HG02678 (cell line): ENCODE measurements around the gene ENDOD1.

Source experiments
- ATAC-seq: cut with Tn5 transposase; IDR thresholded peaks from one replicate; pipeline ENCODE4 v1.9.1; 2021; ENCODE audit warnings: mild to moderate bottlenecking, moderate library complexity; ENCODE audit not compliant: unreplicated experiment

Gene ENDOD1

DNA sequence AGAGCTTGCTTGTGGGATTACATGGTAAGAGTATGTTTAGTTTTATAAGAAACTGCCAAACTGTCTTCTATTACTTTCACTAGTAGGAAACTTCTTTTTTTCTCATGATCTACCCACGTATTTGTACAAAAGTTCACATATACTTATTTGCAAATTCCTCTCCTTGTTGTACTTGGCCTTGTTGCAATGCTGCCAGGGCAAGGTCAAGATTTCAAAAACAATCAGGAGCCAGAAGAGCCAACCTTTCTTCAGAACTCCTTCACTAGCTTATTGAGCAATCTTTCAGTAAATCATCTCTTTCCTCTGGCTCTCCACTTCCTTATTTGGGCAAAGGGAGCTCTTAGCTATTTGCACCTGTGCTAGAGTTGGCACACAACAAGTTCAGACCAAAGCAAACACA is 13.2 kb upstream of the ENDOD1 start:
- ATAC-seq: peak; percentile 73

DNA sequence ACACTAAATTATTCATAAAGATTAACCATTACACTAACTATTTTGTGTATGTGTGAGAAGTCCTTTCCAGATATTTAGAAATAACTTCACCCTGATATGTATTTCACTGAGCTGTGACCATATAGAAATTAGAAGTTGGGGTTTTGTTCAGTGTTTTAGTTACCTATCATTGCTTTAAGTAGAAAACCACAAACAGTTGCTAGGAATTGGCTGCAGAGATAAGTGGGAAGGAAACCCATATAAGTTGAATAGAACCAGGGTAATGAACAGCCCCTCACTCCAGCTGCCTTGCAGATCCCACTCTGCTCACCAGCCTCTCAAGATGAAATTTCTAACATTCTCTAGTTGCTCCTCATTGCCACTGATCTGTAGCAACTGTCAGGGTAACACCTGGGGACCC is 12.7 kb upstream of the ENDOD1 start:
- ATAC-seq: no peak

GRCh38 chr11:95078526-95078925 is 11.1 kb upstream of the ENDOD1 start:
- no peak for ATAC-seq

DNA sequence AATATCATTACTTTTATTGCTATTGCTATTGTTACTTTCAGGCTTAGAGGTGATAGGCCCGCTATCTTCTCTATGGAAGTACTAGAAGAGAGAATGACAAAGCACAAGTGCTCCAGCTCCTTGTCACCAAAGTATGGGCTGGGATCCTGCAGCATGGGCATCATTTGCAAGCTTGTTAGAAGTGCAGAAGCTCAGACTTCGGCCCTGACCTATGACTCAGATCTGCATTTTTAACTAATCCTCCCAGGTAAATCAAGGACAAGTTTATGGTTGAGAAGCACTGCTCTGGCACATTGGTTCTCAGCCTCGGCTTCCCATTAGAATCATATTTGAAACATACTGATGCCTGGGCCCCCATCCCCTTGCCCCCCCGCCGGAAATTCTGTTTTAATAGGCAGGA is 8.6 kb upstream of the ENDOD1 start:
- ATAC-seq: no peak

GRCh38 chr11:95081412-95081811 is 8.2 kb upstream of the ENDOD1 start:
- no peak for ATAC-seq

DNA sequence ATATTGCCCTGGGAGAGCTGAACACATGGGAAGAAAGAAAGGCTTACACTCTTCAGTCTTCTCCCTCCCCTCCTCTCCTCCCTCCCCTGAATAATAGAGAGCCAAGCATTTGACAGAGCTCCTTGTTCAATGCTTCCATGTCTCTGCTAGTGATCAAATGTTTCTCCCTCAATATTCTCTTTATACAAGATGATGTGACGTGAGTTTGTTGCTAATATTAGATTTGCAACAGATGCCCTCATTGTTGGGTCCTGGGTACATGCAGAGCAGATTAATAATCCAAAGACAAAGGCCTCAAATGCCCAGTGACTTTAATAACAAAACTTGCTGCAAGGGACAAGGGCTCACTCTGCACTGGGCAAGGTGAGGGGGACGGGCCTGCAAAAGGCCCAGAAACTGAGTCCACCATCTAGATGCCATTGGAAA is 7.1 kb upstream of the ENDOD1 start:
- no peak for ATAC-seq

DNA sequence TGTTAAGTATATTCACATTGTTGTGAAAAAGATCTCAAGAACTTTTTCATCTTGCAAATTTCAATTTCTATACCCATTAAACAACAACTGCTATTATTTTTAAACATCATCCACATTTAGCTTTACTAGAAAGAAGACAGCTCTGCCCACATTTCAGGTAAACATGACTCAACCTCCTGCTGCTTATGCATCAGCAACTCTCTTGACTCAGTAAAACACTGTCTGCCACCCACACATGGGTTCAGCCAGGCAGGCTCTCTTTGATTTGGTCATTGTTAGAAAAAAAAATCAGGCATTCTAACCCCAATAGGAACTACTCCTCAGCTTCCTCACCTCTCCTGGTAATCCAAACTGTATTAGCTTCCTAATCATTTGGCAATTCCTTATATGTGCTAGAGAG is 5.1 kb upstream of the ENDOD1 start:
- peak; percentile 40 for ATAC-seq

GRCh38 chr11:95085117-95085816 is 4.4 kb upstream of the ENDOD1 start:
- ATAC-seq: no peak

DNA sequence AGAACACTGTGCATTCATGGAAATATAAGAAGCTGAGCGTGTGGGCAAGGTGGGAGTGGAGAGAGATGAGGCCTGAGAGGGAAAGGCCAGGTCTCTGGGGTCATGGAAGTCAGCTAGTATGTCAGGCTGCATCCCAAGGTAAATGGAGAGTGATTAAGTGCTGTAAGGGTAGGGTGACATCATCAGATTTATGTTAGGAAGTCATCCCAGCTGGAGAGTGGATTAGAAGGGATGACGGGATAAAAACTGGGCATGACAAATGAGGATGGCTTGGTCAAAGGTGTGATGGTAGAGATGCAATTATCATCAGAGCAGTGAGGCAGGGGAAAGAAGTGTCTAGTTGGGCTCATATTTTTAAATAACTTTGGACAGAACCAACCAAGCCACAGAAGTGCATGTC is 3.5 kb upstream of the ENDOD1 start:
- no peak for ATAC-seq

DNA sequence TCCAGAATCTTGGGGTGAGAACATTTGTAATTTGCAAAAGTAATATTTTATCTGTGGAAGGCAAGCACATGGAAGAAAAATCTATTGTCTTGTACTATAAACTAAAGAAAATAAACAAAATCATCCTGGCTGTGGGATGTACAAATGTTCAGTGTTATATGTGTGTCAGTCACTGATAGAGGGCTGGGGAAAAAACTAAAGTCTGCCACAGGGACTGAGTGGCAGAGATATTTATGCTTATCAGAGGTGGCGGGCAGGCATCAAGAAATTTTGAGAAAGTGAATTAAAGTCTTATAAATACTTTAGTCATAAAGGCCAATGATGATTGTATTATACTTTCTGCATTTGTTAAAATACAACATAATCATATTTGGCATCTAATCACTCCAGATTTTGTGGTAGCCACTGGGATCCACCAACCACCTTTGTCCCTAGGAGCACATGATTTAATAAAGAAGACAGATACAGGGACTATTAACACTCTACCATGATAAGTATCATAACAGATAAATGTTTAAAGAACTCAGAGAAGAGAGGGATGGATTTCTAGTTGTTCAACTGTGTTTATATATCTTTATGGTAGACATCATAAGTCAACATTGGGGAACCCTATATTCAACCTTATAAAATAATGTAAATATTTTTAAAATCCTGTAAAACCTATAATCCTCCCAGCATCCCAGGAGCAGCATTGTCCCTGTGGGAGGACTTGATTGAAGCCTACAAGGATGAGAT is 2.6 kb upstream of the ENDOD1 start:
- ATAC-seq: no peak

- ATAC-seq: peak; percentile 54
Measured at GRCh38 chr11:95088946-95089619, 563 bp upstream of the ENDOD1 start.

DNA sequence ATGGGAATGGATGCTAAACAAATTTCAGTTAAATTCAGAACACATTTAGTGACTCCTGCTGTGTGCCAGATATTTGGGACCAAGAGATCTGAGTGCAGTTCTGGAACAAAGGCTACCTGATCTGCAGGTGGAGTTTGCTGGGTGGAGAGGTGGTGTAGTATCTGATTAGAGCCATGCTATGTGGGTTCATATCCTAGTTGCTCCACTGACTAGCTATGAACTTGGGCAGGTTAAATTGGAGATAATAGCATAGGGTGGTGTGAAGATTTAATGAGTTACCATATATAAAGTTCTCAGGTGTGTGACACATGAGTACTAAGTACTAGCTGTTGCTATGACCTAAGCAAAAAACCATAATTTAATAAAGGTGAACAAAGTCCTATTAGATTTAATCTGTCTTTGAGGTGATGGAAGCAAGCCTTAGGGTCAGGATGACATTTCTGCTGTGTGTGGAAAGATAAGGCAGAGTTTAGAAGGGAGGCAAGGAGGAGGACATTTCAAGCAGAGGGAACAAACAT is 2.1 kb downstream of the ENDOD1 start:
- no peak for ATAC-seq

- no peak for ATAC-seq
Measured at GRCh38 chr11:95092549-95093324, 3.1 kb downstream of the ENDOD1 start.

GRCh38 chr11:95093548-95093947 is 3.9 kb downstream of the ENDOD1 start:
- no peak for ATAC-seq

DNA sequence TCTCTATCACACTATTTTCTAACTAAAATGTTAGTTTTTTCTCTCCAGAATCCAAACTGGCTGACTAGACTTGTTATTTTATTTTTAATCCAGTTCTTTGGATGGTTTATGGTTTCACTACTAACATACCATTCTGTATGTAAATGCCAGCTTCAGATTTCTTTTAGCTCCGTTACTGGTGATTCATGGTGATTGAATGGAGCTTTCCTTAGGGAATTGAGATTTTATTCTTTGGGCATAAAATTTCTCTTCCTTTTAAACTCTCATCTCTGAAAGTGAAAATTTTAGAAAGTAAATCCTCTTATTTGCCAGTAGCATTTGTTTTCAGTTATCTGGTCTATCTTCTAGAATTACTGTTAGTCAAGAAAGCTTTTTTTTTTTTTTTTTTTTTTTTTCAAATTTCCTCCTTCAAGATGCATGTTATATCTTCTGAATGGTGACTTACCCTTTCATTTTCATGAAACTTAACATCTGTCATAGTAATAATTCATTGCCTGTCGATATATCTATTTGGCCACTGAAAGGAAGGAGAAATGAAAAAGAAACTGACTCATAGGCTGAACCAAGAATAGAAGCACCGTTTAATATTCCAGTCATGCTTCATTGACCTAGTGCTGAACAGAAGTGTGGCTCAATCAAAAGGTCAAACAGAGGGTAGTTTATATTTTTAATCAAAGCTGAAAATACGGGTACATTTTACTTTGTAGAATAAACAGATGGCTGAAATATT is 6.4 kb downstream of the ENDOD1 start:
- peak; percentile 76 for ATAC-seq

GRCh38 chr11:95097209-95097608 is 7.6 kb downstream of the ENDOD1 start:
- ATAC-seq: no peak

DNA sequence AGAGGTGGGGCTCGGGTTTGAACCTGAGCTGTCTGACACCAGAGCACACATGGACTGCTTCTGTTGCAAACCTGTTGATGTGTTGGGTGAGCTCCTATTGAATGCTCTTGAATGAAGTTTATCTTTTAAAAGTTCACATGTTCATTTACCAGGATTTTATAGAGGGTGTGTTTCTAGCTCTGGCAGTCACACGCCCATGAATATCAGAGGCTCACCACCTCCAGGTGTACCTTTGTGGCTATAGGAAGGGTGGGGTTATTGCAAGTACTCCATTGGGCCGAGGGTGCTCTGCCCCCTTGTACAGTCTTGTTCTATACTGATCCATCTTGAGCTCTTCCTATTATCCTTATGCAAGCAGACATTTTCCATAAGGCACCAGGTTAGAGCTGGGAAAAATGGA is 9.2 kb downstream of the ENDOD1 start:
- no peak for ATAC-seq

- no peak for ATAC-seq
Measured at GRCh38 chr11:95100191-95100648, 10.6 kb downstream of the ENDOD1 start.

DNA sequence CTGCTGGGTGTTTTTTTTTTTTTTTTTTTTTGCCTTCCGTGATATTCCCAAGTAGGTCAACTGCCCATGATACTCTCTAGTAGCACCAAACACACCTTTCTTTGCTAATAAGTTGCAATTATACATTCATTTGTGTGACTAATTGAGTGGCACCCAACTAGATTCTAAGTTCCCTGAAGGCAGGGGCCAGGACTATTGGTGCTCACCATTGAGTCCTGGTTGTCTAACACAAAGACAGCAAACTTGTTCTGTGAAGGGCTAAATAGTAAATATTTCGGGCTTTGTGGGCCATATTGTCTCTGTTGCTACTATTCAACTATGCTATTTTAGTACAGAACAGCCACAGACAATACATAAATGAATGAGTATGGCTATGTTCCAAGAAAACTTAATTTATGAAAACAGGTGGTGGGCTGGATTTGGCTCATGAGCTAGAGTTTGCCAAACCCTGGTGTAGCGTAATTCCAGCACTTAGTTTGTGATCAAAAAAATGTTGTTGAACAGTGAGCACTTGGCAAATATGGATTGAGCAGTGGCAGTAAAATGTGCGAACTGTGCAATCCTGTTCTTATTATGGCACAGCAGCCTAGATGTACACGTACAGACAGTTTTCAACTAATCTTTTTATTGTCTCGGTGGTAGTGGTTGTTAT is 11.3 kb downstream of the ENDOD1 start:
- no peak for ATAC-seq

DNA sequence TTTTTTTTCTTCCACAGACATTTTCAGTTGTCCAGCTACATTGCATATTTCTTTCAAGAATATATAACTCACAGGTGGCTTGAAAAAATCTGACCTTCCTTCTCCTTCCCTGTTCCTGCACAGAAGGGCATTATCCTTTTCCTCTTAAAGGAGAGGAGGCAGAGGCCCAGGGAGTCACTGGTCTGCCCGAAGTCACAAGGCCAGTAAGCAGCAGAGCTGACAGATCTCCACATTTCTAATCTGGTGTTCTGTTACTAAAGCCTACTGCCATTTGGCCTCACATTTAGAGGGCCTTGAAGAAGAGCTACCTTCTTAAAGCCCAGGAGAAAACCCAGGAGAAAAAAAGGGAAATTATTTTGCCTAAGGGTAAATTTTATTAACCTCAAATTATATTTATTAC is 12.3 kb downstream of the ENDOD1 start:
- ATAC-seq: no peak
